ENCODE measurements around the gene AEBP2.

GRCh38 chr12:19428246-19428645 is 11.0 kb upstream of the AEBP2 start:
- no peak for TF ChIP-seq CBX8 (IDR thresholded peaks at IDR 0.05; ENCODE audit: borderline replicate concordance, extremely low read depth, low read depth, low read length, poor library complexity, severe bottlenecking)
- no peak for TF ChIP-seq ARID2 (IDR thresholded peaks at IDR 0.05)
- no peak for TF ChIP-seq HCFC1 (IDR thresholded peaks at IDR 0.05; ENCODE audit: low read depth, low read length)
- TF ChIP-seq CTCF (IDR thresholded peaks at IDR 0.05 in 2 of 3, conservative IDR thresholded peaks at IDR 0.05 in 1 of 3; ENCODE audit: insufficient read depth in 2 of 3, low read depth in 1 of 3, low read length in 3 of 3): no peak
- no peak for TF ChIP-seq EZH2 (IDR thresholded peaks at IDR 0.05; ENCODE audit: borderline replicate concordance, low read depth, low read length)
- TF ChIP-seq SMAD4 (CRISPR knock-in tag; conservative IDR thresholded peaks at IDR 0.05): no peak
- TF ChIP-seq POLR2A (conservative IDR thresholded peaks at IDR 0.05): no peak
- no peak for TF ChIP-seq POLR2B (IDR thresholded peaks at IDR 0.05; ENCODE audit: low read depth, partially characterized antibody)
- no peak for TF ChIP-seq MYNN (IDR thresholded peaks at IDR 0.05)
- TF ChIP-seq MYNN (CRISPR knock-in tag; IDR thresholded peaks at IDR 0.05): no peak
- TF ChIP-seq REST (IDR thresholded peaks at IDR 0.05; ENCODE audit: borderline replicate concordance): no peak
- TF ChIP-seq REST (CRISPR knock-in tag; IDR thresholded peaks at IDR 0.05; ENCODE audit: low read depth): no peak
- no peak for TF ChIP-seq HDAC2 (IDR thresholded peaks at IDR 0.05)
- TF ChIP-seq GABPA (tag; conservative IDR thresholded peaks at IDR 0.05; ENCODE audit: low read depth): no peak
- TF ChIP-seq IRF9 (tag; IDR thresholded peaks at IDR 0.05): no peak

Measured in K562 (cell line).